HUES64 (cell line): ENCODE data around the gene ITGAL.

Source experiments
- H3K27ac ChIP-seq: 2 replicates; pipeline ENCODE4 v1.7.0; 2013; ENCODE audit warnings: low read depth, low read length, inconsistent platforms
- H3K27me3 ChIP-seq: 2 replicates; pipeline ENCODE4 v1.6.1; 2013; ENCODE audit warnings: mild to moderate bottlenecking, low read length; ENCODE audit not compliant: insufficient read depth
- H3K36me3 ChIP-seq: 2 replicates; pipeline ENCODE4 v1.6.1; 2013; ENCODE audit warnings: mild to moderate bottlenecking, low read length; ENCODE audit not compliant: insufficient read depth
- H3K4me1 ChIP-seq: 2 replicates; pipeline ENCODE4 v1.6.1; 2013; ENCODE audit warnings: mild to moderate bottlenecking, low read length, moderate library complexity; ENCODE audit not compliant: insufficient read depth
- H3K4me3 ChIP-seq: 2 replicates; pipeline ENCODE4 v1.5.1; 2013; ENCODE audit warnings: mild to moderate bottlenecking, low read length, moderate library complexity
- H3K9ac ChIP-seq: 2 replicates; pipeline ENCODE4 v1.6.1; 2013; ENCODE audit warnings: mild to moderate bottlenecking, low read depth, low read length
- H3K9me3 ChIP-seq: 2 replicates; pipeline ENCODE4 v1.6.1; 2013; ENCODE audit warnings: low read depth, low read length; ENCODE audit not compliant: insufficient read depth
- WGBS: fragments of 150-250, 120-280 bp; methylation state at CpG from one replicate; pipeline ENCODE4 v1.1.7; 2013; ENCODE audit warnings: missing lambda C conversion rate; 5-methylcytosine and 5-hydroxymethylcytosine counted together

The ITGAL gene

DNA sequence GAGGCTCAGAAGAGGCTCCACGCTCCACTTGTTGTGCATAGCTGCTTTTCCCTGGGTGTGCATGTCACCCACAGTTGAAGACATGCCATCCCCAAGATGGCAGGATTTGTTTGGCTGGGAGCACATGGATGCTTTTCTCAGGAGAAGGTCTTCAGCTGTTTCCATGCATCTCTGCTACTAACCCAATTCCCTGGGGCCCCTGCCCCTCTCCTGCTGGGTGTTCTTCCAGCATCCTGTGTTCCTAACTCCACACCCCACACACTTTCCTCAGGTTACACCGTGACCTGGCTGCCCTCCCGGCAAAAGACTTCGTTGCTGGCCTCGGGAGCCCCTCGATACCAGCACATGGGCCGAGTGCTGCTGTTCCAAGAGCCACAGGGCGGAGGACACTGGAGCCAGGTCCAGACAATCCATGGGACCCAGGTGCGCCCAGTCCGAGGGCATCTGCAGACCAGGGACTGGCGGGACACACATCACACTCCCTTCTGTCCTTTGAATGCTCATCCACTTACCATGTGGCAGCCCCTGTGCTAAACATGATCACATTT is 21.5 kb downstream of the ITGAL start:
- WGBS: 84% methylated on average over 11 of the region's 11 CpGs
- Histone ChIP-seq H3K36me3 (no peaks in the 10 kb centered on the region), H3K9ac (no peak overlapping the region), H3K27me3 (no peaks in the 10 kb centered on the region), H3K4me1 (peaks cover 7% of the 10 kb centered on the region; the same call in 1 of the 2 replicates), H3K4me3 (no peak overlapping the region), H3K27ac (no peak overlapping the region), H3K9me3 (no peaks in the 10 kb centered on the region)

DNA sequence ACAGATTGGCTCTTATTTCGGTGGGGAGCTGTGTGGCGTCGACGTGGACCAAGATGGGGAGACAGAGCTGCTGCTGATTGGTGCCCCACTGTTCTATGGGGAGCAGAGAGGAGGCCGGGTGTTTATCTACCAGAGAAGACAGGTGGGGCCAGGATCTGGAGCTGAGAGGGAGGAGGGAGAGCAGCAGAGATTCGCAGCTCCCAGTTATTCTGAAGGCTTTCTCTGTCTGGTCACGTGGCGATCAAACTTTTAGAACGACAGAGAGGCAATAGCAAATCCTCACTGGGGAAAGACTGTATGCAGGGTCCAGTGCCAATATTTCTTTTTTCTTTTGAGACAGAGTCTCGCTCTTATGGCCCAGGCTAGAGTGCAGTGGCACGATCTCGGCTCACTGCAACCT is 22.2 kb downstream of the ITGAL start:
- Histone ChIP-seq H3K4me1 (peaks cover 4% of the 10 kb centered on the region; the same call in 1 of the 2 replicates), H3K36me3 (no peaks in the 10 kb centered on the region), H3K9ac (no peak overlapping the region), H3K27me3 (no peaks in the 10 kb centered on the region), H3K27ac (no peak overlapping the region), H3K9me3 (no peaks in the 10 kb centered on the region), H3K4me3 (no peak overlapping the region)
- 82% methylated on average over 12 of the region's 12 CpGs for WGBS

DNA sequence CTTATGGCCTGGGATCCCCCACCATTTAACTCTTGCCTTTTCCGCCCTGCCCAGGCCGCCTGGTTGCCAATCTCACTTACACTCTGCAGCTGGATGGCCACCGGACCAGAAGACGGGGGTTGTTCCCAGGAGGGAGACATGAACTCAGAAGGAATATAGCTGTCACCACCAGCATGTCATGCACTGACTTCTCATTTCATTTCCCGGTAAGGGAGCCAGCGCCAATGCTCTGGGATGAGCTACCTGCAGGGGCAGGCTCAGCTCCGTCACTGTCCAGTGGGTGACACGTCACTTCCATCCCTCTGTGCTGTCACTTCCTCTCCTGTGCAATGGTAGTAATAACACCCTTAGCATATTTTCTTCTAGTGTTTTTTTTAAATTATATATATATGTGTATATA is 26.7 kb downstream of the ITGAL start:
- Histone ChIP-seq H3K4me1 (no peaks in the 10 kb centered on the region), H3K4me3 (no peak overlapping the region), H3K9me3 (no peaks in the 10 kb centered on the region), H3K9ac (no peak overlapping the region), H3K27me3 (no peaks in the 10 kb centered on the region), H3K27ac (no peak overlapping the region), H3K36me3 (no peaks in the 10 kb centered on the region)
- WGBS: 91% methylated on average over 8 of the region's 8 CpGs

DNA sequence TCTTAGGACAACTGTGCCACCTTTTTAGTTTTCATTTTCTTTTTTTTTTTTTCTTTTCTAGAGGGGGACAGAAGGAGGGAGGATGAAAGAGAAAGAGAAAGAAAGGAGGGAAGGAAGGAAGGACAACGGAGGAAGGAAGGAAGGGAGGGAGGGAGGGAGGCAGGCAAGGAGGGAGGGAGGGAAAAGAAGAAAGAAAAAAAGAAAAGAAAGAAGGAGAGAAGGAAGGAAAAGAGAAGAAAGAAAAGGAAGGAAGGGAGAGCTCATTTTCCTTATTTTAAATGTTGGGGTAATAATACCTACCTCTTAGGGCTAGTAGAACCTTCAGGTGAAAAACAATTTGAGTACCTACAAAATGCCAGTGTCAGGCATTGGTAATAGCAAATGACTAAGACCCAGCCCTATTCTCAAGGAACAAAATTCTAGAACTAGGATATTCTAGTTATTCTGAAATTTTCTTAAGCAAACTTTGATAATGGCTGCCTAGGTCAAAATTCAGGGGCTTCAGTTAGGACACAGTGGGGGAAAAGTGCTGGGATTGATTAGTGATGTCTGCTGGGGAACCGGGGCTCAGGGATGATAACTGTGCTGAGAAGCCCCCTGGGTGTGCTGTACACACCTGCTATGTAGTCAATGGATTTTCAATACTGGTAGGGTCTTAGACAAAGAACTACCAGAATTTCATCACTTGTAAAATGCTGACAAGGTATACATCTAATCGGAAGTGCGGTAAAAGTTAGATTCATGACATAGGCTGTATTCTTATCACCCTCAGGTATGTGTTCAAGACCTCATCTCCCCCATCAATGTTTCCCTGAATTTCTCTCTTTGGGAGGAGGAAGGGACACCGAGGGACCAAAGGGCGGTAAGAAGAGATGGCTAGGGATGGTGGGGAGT is 31.1 kb downstream of the ITGAL start:
- WGBS: 81% methylated on average over 5 of the region's 6 CpGs

DNA sequence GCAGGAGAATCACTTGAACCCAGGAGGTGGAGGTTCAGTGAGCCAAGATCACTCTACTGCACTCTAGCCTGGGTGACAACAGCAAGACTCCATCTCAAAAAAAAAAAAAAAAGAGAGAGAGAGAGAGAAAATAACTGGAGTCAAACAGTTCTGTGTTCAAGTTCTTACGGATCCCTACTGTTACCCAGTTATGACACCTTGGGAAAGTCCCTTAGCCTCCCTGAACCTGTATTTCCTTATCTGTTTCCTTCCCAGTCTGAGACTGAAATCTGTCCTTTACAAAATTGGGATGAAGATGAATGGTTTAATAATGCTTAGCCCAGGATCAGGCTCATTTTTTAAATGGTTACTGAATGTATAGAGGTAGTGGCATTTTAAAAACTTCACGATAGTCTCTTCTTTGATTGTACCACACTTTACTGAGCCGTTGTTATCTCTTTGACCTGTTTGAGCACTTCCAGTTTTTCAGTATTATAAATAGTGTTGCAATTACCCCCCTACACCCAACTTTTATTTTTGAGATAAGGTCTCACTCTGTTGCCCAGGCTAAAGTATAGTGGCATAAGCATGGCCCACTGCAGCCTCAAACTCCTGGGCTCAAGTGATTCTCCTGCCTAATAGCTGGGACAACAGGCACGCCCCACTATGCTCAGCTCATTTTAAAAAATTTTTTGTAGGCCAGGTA is 36.7 kb downstream of the ITGAL start:
- no peak overlapping the region for H3K27ac ChIP-seq
- no peaks in the 10 kb centered on the region for H3K36me3 ChIP-seq
- H3K4me1 ChIP-seq: no peaks in the 10 kb centered on the region
- no peaks in the 10 kb centered on the region for H3K9me3 ChIP-seq
- no peaks in the 10 kb centered on the region for H3K27me3 ChIP-seq
- WGBS: 88% methylated on average over 3 of the region's 4 CpGs
- H3K4me3 ChIP-seq: no peak overlapping the region
- no peak overlapping the region for H3K9ac ChIP-seq

More for the DNA sequence above, 31.1 kb downstream of the ITGAL start:
- Histone ChIP-seq H3K9me3 (no peaks in the 10 kb centered on the region), H3K4me1 (no peaks in the 10 kb centered on the region), H3K27ac (no peak overlapping the region), H3K4me3 (no peak overlapping the region), H3K9ac (no peak overlapping the region), H3K27me3 (no peaks in the 10 kb centered on the region), H3K36me3 (no peaks in the 10 kb centered on the region)

GRCh38 chr16:30510376-30510938 is 37.9 kb downstream of the ITGAL start:
- Histone ChIP-seq H3K4me3 (no peak overlapping the region), H3K9ac (no peak overlapping the region), H3K36me3 (no peaks in the 10 kb centered on the region), H3K4me1 (no peaks in the 10 kb centered on the region), H3K27me3 (no peaks in the 10 kb centered on the region), H3K27ac (no peak overlapping the region), H3K9me3 (no peaks in the 10 kb centered on the region)
- WGBS: 78% methylated on average over 4 of the region's 4 CpGs

DNA sequence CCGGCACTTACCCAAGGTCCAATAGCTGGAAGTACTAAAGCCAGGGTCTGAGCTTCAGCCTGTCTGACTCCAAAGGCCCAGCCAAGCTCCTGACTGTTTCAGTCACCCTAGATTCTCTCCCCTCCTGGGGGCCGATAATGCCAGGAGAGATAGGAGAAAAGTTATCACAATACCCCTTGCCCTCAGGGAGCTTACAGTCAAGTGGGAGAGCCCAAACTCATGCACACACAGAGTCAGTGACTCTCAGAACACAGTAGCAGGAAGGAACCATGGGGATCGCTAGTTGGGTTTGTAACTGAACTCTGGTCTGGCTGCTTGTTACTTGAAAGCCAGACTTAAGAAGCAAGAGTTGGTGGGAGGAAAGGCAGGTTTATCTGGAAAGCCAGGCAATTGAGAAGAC is 39.0 kb downstream of the ITGAL start:
- no peaks in the 10 kb centered on the region for H3K36me3 ChIP-seq
- 90% methylated on average over 3 of the region's 3 CpGs for WGBS

DNA sequence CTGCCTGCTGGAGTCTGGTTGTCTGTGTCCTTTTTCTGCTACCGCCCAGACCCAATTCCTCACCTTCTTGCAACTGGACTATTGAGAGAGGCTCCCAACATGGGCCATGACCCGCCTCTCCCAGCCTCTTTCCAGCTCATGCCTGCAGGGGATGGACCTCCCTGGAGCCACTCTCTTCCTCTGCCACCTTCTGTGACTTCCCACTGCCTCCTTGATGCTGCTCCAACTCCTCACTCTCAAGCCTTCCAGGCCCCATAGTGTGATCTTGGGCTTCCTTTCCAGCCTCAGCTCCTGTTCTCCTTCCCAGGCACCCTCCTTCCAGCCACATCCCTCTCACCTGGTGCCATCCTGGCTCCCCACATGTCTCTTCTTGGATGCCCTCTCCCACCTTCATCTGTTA is 42.7 kb downstream of the ITGAL start:
- Histone ChIP-seq H3K4me3 (no peak overlapping the region), H3K27ac (no peak overlapping the region), H3K9ac (no peak overlapping the region), H3K27me3 (no peaks in the 10 kb centered on the region), H3K9me3 (no peaks in the 10 kb centered on the region), H3K4me1 (no peaks in the 10 kb centered on the region), H3K36me3 (no peaks in the 10 kb centered on the region)
- WGBS: 74% methylated on average over 2 of the region's 2 CpGs

More for the DNA sequence above, 39.0 kb downstream of the ITGAL start:
- Histone ChIP-seq H3K27ac (no peak overlapping the region), H3K4me3 (no peak overlapping the region), H3K4me1 (no peaks in the 10 kb centered on the region), H3K27me3 (no peaks in the 10 kb centered on the region), H3K9ac (no peak overlapping the region), H3K9me3 (no peaks in the 10 kb centered on the region)

DNA sequence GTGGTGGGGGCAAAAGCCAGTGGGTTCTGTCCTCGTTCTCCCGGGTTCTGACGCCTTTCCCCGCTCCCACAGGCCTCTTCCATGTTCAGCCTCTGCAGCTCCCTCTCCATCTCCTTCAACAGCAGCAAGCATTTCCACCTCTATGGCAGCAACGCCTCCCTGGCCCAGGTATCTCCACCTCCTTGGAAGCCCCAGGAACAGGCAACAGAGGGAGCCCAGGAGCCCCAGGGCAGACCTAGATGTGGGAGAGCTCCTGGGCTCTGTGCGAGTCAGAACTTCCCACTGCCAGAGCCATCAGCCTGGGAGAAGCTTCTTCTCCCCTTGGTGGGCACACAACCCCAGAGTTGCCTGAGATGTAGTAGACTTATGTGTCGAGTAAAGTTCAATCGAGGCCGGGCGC is 46.0 kb downstream of the ITGAL start:
- no peaks in the 10 kb centered on the region for H3K4me1 ChIP-seq
- H3K27ac ChIP-seq: no peak overlapping the region
- H3K9me3 ChIP-seq: no peaks in the 10 kb centered on the region
- WGBS: 91% methylated on average over 10 of the region's 10 CpGs
- H3K27me3 ChIP-seq: no peaks in the 10 kb centered on the region
- no peak overlapping the region for H3K9ac ChIP-seq
- no peak overlapping the region for H3K4me3 ChIP-seq
- no peaks in the 10 kb centered on the region for H3K36me3 ChIP-seq

- H3K4me3 ChIP-seq: no peak overlapping the region
- H3K36me3 ChIP-seq: 0 out of 2 replicates have a peak, but pooled peaks cover 1% of the 10 kb centered on the region
- H3K27ac ChIP-seq: no peak overlapping the region
- H3K9ac ChIP-seq: no peak overlapping the region
- no peaks in the 10 kb centered on the region for H3K9me3 ChIP-seq
- 91% methylated on average over 20 of the region's 20 CpGs for WGBS
- H3K4me1 ChIP-seq: no peaks in the 10 kb centered on the region
- H3K27me3 ChIP-seq: no peaks in the 10 kb centered on the region
Observed at GRCh38 chr16:30519120-30520049, 46.8 kb downstream of the ITGAL start.
